GM18511 (cell line): ENCODE data around the gene MYF5.
A peak's percentile ranks its signal among the peaks of the same experiment; 100 is the strongest.

ENCODE experiments used
- ATAC-seq: cut with Tn5 transposase; IDR thresholded peaks from one replicate; pipeline ENCODE4 v1.9.1; 2021; ENCODE audit warnings: mild to moderate bottlenecking, moderate library complexity; ENCODE audit not compliant: unreplicated experiment

MYF5 gene

GRCh38 chr12:80756875-80757274 is 40.2 kb downstream of the MYF5 start:
- ATAC-seq = peak; percentile 84

- ATAC-seq = no peak
These were observed 45.1 kb downstream of the MYF5 start for GRCh38 chr12:80761838-80762237.

GRCh38 chr12:80763874-80764273 is 47.2 kb downstream of the MYF5 start:
- ATAC-seq = no peak

GRCh38 chr12:80766210-80766609 is 49.5 kb downstream of the MYF5 start:
- no peak for ATAC-seq

GRCh38 chr12:80766897-80767296 is 50.2 kb downstream of the MYF5 start:
- ATAC-seq = peak; percentile 89
